NCI-H460 (cell line): ENCODE measurements around the gene BBOX1. TPM values are rescaled to one million over a fixed set of nuclear protein-coding genes. Genes with fewer than 3 reads are reported as not detected.
"Not testable (repeated sequence)": the region's sequence is repeated elsewhere in the genome, so short reads cannot be mapped to it uniquely, and the experiment has no call there.

Experiments used
- DNase-seq: peaks from one replicate; pipeline ENCODE4 v3.0.0-alpha.2; 2016; ENCODE audit warnings: low read depth; ENCODE audit errors: extremely low read depth
- total RNA-seq: library from RNA; depleted of rRNA; stranded (reverse); fragments of >200 nt; shearing (Covaris generic); gene quantifications from 2 replicates; pipeline ENCODE4 v1.2.3, GENCODE V29; 2014

BBOX1 gene
- total RNA-seq, 1 experiment from 2014 or later, result not detected

DNA sequence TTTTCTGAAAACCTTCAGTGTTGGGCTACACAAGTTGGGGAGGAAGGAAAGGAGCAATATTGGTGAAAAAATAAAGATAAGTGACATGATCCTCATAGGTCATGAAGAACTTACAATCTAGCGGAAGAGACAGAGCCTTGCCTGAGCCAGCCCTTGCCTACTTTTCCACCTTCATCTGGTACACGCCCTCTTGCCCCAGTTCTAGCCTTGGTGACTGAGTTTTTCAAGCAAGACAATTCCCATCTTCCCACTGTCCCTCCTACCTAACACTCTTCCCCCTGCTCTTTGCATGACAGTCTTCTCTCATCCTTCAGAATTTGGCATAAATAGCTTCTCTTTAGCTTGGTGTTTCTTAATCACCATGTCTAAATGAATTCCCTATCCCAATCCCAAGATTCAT, 42.6 kb downstream of the BBOX1 start:
- DNase-seq, result no peak

DNA sequence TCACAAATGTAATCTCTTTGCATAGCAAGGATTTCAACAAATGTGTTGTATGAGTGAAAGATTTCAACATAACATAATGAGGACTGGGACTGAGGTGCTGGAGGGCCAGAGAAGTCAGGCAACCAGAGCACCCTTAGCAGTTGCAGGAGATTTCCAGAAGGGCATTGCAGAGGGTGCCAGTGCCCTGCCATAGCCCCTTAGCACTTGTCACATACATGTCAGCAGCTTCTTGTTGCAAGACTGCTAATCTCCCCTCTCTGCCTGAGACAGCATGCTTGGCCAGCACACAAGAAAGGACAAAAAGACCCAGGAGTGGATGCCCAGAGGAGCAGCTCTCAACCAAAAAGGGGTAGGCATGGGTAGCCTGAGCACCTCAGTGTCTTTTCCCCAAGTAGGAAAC, 43.2 kb downstream of the BBOX1 start:
- DNase-seq, result no peak

DNA sequence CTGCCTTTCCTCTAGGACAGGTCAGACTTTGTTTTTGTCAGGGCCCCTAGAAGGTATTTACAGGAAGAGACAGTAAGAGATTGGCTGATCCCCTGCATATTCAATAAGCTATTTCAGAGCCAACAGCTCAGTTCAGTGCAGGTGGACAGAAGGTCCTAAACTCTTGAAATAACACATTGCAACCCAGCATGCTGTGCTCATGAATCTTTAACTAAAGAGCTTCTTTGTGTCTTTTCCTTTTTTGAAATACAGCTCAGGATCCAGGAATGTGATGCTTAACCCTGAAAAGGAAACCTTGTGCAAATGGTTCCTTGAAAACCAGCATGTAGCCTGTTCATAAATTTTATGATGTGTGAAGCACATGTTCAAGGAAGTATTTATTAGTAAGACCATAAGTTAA, 43.9 kb downstream of the BBOX1 start:
- DNase-seq, result no peak

- DNase-seq, result no peak
These were observed 44.5 kb downstream of the BBOX1 start for GRCh38 chr11:27085111-27085510.

GRCh38 chr11:27085605-27086004, 45.0 kb downstream of the BBOX1 start:
- DNase-seq, result no peak

GRCh38 chr11:27087432-27087831, 46.8 kb downstream of the BBOX1 start:
- no peak for DNase-seq

DNA sequence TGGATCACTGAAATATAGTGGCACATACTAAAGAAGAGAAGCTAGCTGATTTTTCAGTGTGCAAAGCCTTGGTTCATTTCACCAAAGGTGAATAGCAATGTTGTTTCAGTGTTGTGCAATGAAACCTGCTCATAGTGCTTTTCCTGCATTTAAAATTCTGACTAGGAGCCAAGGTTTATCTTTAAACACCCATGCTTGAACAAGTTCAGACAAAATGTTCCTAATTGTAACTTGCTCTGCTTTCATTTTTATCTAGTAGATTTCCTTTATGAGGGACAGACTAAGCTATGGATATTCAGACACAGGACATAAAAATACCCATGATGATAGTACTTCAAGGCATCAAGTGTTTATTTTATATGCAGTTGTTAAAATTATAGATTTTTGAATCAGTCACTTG, 47.7 kb downstream of the BBOX1 start:
- DNase-seq, result no peak

DNA sequence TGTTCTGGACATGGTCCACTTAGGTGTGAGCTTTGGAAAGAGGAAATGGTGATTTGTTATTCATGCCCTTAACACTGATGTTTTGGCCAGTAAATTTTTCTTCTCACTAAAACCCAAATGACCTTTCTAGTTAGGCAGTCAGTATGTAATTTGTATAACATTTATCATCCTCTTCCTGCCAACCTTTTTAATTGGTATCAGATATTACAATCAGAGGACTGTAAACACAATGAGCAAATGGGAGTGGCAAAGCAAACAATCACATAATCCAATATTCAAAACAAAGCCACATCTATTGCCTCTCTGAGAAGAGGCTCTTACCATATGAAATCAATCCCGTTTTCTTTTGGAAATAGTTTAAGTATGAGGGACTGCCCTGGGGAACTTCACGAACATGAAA, 49.1 kb downstream of the BBOX1 start:
- no peak for DNase-seq

- not testable (repeated sequence) for DNase-seq
These were observed 49.8 kb downstream of the BBOX1 start for GRCh38 chr11:27090357-27090948.

- DNase-seq, result no peak
These were observed 53.5 kb downstream of the BBOX1 start for GRCh38 chr11:27094120-27094519.

DNA sequence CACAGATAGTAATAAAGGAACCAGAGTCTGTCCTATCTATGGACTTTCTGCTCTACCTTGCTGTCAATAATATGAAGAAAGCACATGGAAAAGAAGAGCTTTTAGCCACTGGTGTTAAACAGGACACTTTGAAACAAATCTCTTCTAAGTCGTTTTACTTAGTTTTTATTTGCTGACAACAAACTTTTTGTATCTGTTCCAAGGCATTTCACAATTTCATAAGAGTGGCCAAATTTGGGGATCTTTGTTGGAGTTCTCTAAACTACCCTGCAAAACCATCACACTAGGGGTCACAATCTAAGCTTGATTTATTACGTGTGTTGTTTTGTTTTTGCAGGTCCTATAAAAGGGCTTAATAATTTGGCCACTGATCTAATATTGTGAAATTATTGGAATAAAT, 54.4 kb downstream of the BBOX1 start:
- DNase-seq, result no peak

- no peak for DNase-seq
These were observed 55.3 kb downstream of the BBOX1 start for GRCh38 chr11:27095887-27096286.

DNA sequence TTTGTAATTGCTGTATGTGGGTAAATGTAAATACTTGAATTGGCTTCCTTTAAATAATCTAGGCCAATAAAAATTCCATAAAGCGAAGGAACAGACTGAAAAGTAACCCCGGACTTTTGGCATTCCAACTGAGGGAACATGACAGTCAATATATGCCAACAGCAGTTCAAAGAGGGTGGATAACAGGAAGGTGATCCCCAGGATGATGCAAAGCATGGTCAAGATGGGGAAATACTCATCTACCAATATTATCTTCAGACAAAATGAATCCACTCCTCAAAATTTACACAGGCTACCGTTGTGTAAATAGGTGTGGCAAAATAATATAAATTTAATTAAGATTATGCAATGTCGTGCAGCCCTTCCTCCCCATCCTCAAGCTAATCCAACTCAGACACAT, 56.9 kb downstream of the BBOX1 start:
- DNase-seq, result no peak

DNA sequence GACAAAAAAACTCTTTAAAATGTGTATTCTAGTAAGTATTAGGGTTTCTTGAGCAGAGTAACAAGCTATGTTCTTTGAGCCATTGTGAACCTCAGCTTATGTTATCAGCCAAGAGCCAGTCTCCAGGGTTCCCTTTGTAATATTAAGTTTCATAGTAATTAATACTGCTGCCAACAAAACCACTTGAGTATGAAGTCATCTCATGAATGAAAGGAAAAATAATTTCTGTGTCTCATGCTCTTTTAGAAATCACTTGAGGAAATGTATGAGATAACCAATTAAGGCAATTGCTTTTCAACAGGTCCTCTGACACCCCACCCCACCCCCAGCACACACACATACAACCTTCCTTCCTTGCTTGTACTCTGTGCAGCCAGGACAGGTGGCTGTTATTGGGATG, 59.9 kb downstream of the BBOX1 start:
- DNase-seq, result no peak

GRCh38 chr11:27107548-27107947, 66.9 kb downstream of the BBOX1 start:
- no peak for DNase-seq

GRCh38 chr11:27108809-27109208, 68.2 kb downstream of the BBOX1 start:
- DNase-seq, result no peak

DNA sequence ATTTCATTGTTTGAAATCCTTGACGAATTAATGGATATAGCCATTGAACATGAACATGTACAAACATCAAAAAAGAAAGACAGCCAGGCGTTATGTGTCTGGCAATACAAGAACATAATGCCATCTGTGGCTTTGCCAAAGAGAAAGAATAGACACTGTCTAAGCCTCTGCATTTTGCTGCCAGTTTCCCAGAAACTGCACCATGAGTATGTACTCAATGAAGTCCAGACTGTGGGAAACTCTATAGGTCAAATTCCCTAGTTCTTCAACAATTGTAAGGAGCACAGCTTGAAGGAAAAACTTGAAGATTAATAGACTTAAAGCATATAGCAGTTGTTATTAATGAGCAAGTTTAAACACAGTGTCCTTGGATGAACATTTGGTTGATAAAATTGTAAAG, 71.3 kb downstream of the BBOX1 start:
- DNase-seq, result no peak

GRCh38 chr11:27112946-27113345, 72.3 kb downstream of the BBOX1 start:
- DNase-seq, result no peak

GRCh38 chr11:27115051-27115650, 74.5 kb downstream of the BBOX1 start:
- no peak for DNase-seq

GRCh38 chr11:27116684-27117083, 76.1 kb downstream of the BBOX1 start:
- no peak for DNase-seq

DNA sequence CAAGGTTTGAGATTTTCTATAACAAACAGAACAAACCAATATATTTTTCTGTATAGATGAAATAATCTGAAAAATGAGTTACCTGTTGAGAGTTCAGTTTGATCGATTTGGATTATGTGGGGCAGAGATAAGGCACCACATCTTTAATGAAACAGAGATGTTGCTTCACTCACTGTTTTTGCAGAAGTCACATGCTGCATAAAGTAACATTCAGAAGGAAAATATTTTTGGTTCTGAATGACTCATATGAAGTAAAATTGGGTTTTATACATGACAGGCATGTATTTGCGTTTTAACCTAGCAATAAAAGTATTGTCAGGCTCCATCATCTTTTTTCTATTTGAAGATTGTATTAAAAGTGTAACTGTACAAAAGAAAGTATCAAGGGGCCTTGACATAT, 77.8 kb downstream of the BBOX1 start:
- no peak for DNase-seq

DNA sequence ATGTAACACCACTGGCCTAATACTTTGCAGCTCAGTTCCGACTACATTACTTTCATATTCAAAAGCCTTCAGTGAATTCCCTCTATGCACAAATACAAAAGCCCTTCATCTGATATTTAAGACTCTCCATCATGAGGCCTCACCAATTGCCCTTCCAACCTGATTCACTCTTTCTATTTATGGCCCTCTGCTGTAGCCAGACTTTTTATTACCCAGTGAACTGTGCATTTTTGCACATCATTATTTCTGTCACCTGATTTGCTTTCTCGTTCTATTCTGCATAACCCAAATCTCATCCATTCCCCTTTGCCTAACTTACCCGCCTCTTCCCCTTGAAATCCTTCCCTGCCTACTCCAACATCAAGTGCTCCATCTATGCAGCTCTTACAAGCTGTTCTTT, 78.3 kb downstream of the BBOX1 start:
- no peak for DNase-seq

GRCh38 chr11:27119396-27119795, 78.8 kb downstream of the BBOX1 start:
- DNase-seq, result no peak
